GM19328 (cell line): ENCODE results near the gene EHBP1L1.

Source experiments
- ATAC-seq: cut with Tn5 transposase; IDR thresholded peaks from one replicate; pipeline ENCODE4 v1.9.1; 2021; ENCODE audit warnings: mild to moderate bottlenecking, moderate library complexity; ENCODE audit not compliant: unreplicated experiment

The EHBP1L1 gene

GRCh38 chr11:65575568-65576231 lies at the start of gene EHBP1L1:
Gene EHBP1L1 (plus strand): TSS chr11:65576053. CDS start chr11:65576303, 250 bp downstream.
- ATAC-seq: no peak

- ATAC-seq: no peak
Observed at GRCh38 chr11:65526744-65527143, 49.1 kb upstream of the EHBP1L1 start.

- ATAC-seq: no peak
Observed at GRCh38 chr11:65528819-65529350, 47.0 kb upstream of the EHBP1L1 start.

- no peak for ATAC-seq
Observed at GRCh38 chr11:65529475-65530156, 46.2 kb upstream of the EHBP1L1 start.

- ATAC-seq: no peak
Observed at GRCh38 chr11:65530157-65530496, 45.7 kb upstream of the EHBP1L1 start.

GRCh38 chr11:65532388-65533064 lies 43.3 kb upstream of the EHBP1L1 start:
- no peak for ATAC-seq

- ATAC-seq: no peak
Observed at GRCh38 chr11:65535102-65535501, 40.8 kb upstream of the EHBP1L1 start.

GRCh38 chr11:65536412-65537295 lies 39.2 kb upstream of the EHBP1L1 start:
- no peak for ATAC-seq

- ATAC-seq: no peak
Observed at GRCh38 chr11:65537296-65537597, 38.6 kb upstream of the EHBP1L1 start.

- ATAC-seq: no peak
Observed at GRCh38 chr11:65537620-65538231, 38.1 kb upstream of the EHBP1L1 start.

GRCh38 chr11:65538232-65538914 lies 37.5 kb upstream of the EHBP1L1 start:
- ATAC-seq: no peak

- no peak for ATAC-seq
Observed at GRCh38 chr11:65538915-65539743, 36.7 kb upstream of the EHBP1L1 start.

GRCh38 chr11:65539744-65540289 lies 36.0 kb upstream of the EHBP1L1 start:
- ATAC-seq: peak; percentile 51

GRCh38 chr11:65540290-65541092 lies 35.4 kb upstream of the EHBP1L1 start:
- peak; percentile 54 for ATAC-seq

- no peak for ATAC-seq
Observed at GRCh38 chr11:65541093-65541982, 34.5 kb upstream of the EHBP1L1 start.

GRCh38 chr11:65542738-65543390 lies 33.0 kb upstream of the EHBP1L1 start:
- ATAC-seq: no peak

GRCh38 chr11:65545853-65546216 lies 30.0 kb upstream of the EHBP1L1 start:
- no peak for ATAC-seq
